ENCODE data around the gene MAP4. TPM values are rescaled to one million over a fixed set of nuclear protein-coding genes. Genes with fewer than 3 reads are reported as not detected.
A peak's percentile ranks its signal among the peaks of the same experiment; 100 is the strongest.

MAP4 gene
- polyA plus RNA-seq, 3 donors = 6.2 to 24.1 (median 18.4) TPM

- no peak overlapping the region for H3K4me3 ChIP-seq (replicated peaks in 1 of 3; ENCODE audit: low read depth in 2 of 3, low read length in 3 of 3)
- DNase-seq = no peak
- H3K9me3 ChIP-seq (replicated peaks in 1 of 2; ENCODE audit: control insufficient read depth in 1 of 2, insufficient read depth in 1 of 2, low read length in 2 of 2) = no peaks in the 10 kb centered on the region
- TF ChIP-seq CTCF (IDR thresholded peaks at IDR 0.05) = no peak
- intact Hi-C loops (cut with micrococcal nuclease) = no loop called here
- H3K4me2 ChIP-seq (replicated peaks; ENCODE audit: extremely low read depth, low read length, poor library complexity, severe bottlenecking) = no peak overlapping the region
- H3K9ac ChIP-seq (ENCODE audit: insufficient read depth, low read length, poor library complexity, severe bottlenecking) = no peak overlapping the region
- H3K4me1 ChIP-seq (ENCODE audit: control insufficient read depth in 1 of 2, insufficient read depth in 2 of 2, low read length in 2 of 2) = no peaks in the 10 kb centered on the region
- H4K20me1 ChIP-seq (ENCODE audit: insufficient read depth, low read length) = no peaks in the 10 kb centered on the region
- 90% methylated on average over 2 of the region's 2 CpGs for WGBS (ENCODE audit: insufficient coverage)
- no peaks in the 10 kb centered on the region for H3K9me3 Mint-ChIP-seq
- H3K27ac Mint-ChIP-seq = no peak overlapping the region
- H3K27me3 Mint-ChIP-seq (ENCODE audit: low read depth in 3 of 3) = peaks cover 0 to 4% (median 0%) of the 10 kb centered on the region in 3 donors
- no peaks in the 10 kb centered on the region for H3K27me3 ChIP-seq (ENCODE audit: control insufficient read depth in 2 of 2, insufficient read depth in 2 of 2, low read length in 2 of 2)
- H3K36me3 Mint-ChIP-seq = peaks cover 47 to 75% of the 10 kb centered on the region in 2 donors
- no peak overlapping the region for H3K4me3 Mint-ChIP-seq
- H3K79me2 ChIP-seq (ENCODE audit: insufficient read depth, low read length) = no peaks in the 10 kb centered on the region
- H3K36me3 ChIP-seq (replicated peaks in 1 of 2; ENCODE audit: control insufficient read depth in 1 of 2, insufficient read depth in 2 of 2, low read length in 2 of 2) = peaks cover 39 to 77% of the 10 kb centered on the region in 2 donors
- H2AFZ ChIP-seq (ENCODE audit: insufficient read depth, low read depth, low read length, poor library complexity, severe bottlenecking) = no peak overlapping the region
- H3K4me1 Mint-ChIP-seq = no peaks in the 10 kb centered on the region
- no peak overlapping the region for H3K27ac ChIP-seq (ENCODE audit: low read depth in 1 of 2, low read length in 2 of 2)
Measured at GRCh38 chr3:47857151-47857550, 159.1 kb downstream of the MAP4 start.

GRCh38 chr3:47856669-47857068 lies 159.5 kb downstream of the MAP4 start:
- H4K20me1 ChIP-seq (ENCODE audit: insufficient read depth, low read length) = no peaks in the 10 kb centered on the region
- no peaks in the 10 kb centered on the region for H3K4me1 Mint-ChIP-seq
- H3K79me2 ChIP-seq (ENCODE audit: insufficient read depth, low read length) = no peaks in the 10 kb centered on the region
- no peak overlapping the region for H3K4me2 ChIP-seq (replicated peaks; ENCODE audit: extremely low read depth, low read length, poor library complexity, severe bottlenecking)
- H3K36me3 Mint-ChIP-seq = peaks cover 49 to 76% of the 10 kb centered on the region in 2 donors
- no peak overlapping the region for H3K4me3 ChIP-seq (replicated peaks in 1 of 3; ENCODE audit: low read depth in 2 of 3, low read length in 3 of 3)
- no peak overlapping the region for H3K4me3 Mint-ChIP-seq
- intact Hi-C loops (cut with micrococcal nuclease) = no loop called here
- over 99% methylated on average over 11 of the region's 11 CpGs for WGBS (ENCODE audit: insufficient coverage)
- H2AFZ ChIP-seq (ENCODE audit: insufficient read depth, low read depth, low read length, poor library complexity, severe bottlenecking) = no peak overlapping the region
- no peaks in the 10 kb centered on the region for H3K9me3 Mint-ChIP-seq
- H3K27ac Mint-ChIP-seq = peak overlapping the region in 1 of 7 donors; percentile 10
- no peak overlapping the region for H3K9ac ChIP-seq (ENCODE audit: insufficient read depth, low read length, poor library complexity, severe bottlenecking)
- peaks cover 39 to 82% of the 10 kb centered on the region in 2 donors for H3K36me3 ChIP-seq (replicated peaks in 1 of 2; ENCODE audit: control insufficient read depth in 1 of 2, insufficient read depth in 2 of 2, low read length in 2 of 2)
- no peaks in the 10 kb centered on the region for H3K27me3 ChIP-seq (ENCODE audit: control insufficient read depth in 2 of 2, insufficient read depth in 2 of 2, low read length in 2 of 2)
- no peak for DNase-seq
- H3K27me3 Mint-ChIP-seq (ENCODE audit: low read depth in 3 of 3) = peaks cover 0 to 3% (median 0%) of the 10 kb centered on the region in 3 donors
- H3K27ac ChIP-seq (ENCODE audit: low read depth in 1 of 2, low read length in 2 of 2) = no peak overlapping the region
- TF ChIP-seq CTCF (IDR thresholded peaks at IDR 0.05) = no peak
- H3K4me1 ChIP-seq (ENCODE audit: control insufficient read depth in 1 of 2, insufficient read depth in 2 of 2, low read length in 2 of 2) = no peaks in the 10 kb centered on the region
- H3K9me3 ChIP-seq (replicated peaks in 1 of 2; ENCODE audit: control insufficient read depth in 1 of 2, insufficient read depth in 1 of 2, low read length in 2 of 2) = no peaks in the 10 kb centered on the region

Measured in CD14-positive monocyte (primary cell).